ENCODE measurements around the gene MAP4.

MAP4 gene

GRCh38 chr3:47961815-47962606 is 54.2 kb downstream of the MAP4 start:
- no peak for DNase-seq (ENCODE audit: low read depth)

DNA sequence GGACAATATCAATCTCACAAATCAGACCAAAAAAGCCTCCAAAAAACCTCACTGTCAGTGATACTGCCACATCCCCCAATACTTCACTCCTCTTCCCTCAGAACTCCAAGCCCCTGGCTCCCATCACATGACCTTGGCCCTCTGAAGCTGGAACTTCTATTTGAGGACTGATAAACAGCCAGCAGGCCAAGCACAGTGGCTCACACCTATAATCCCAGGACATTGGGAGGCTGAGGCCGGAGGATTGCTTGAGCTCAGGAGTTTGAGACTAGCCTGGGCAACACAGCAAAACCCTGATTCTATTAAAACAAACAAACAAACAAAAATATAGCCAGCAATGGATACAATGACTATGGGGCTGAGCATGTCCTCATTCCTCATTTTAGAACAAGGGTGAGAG is 55.2 kb downstream of the MAP4 start:
- no peak for DNase-seq (ENCODE audit: low read depth)

DNA sequence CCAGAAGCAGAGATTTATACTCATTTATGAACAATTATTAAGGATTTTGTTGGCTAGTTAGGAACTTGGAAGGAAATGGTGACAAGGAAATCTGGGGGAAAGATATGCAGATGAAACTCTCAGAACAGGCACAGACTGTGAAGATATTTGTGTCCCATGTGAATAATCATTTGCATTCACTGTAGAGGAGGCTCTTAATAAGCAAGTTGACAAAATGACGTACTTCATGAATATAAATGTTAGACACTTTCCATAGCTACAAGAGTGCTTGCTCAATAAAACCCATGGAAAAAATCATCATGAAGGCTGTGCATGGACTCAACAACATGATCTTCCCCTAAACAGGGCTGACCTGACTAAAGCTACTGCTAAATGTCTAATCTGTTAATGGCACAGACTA is 59.7 kb downstream of the MAP4 start:
- DNase-seq (ENCODE audit: low read depth) = no peak

- no peak for DNase-seq (ENCODE audit: low read depth)
Observed at GRCh38 chr3:47954567-47954966, 61.6 kb downstream of the MAP4 start.

- no peak for DNase-seq (ENCODE audit: low read depth)
Observed at GRCh38 chr3:47950453-47951169, 65.6 kb downstream of the MAP4 start.

- DNase-seq (ENCODE audit: low read depth) = no peak
Observed at GRCh38 chr3:47949979-47950378, 66.2 kb downstream of the MAP4 start.

- no peak for DNase-seq (ENCODE audit: low read depth)
Observed at GRCh38 chr3:47940232-47940631, 76.0 kb downstream of the MAP4 start.

DNA sequence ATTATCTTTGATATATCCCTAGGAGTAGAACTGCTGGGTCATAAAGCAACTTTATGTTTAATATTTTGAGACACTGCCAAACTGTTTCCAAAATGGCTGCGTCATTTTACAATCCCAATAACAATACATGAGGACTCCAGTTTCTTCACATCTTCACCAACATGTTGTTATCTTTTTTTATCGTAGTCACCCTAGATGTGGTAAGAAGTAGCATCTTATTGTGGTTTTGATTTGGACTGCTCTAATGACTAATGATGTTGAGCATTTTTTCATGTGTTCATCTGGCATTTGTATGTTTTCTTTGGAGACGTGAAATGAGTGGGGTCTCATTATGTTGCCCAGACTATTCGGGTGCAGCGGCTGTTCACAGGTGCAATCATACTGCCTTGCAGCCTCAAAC is 83.8 kb downstream of the MAP4 start:
- no peak for DNase-seq (ENCODE audit: low read depth)

GRCh38 chr3:47930979-47931378 is 85.2 kb downstream of the MAP4 start:
- no peak for DNase-seq (ENCODE audit: low read depth)

- DNase-seq (ENCODE audit: low read depth) = no peak
Observed at GRCh38 chr3:47916696-47917095, 99.5 kb downstream of the MAP4 start.

DNA sequence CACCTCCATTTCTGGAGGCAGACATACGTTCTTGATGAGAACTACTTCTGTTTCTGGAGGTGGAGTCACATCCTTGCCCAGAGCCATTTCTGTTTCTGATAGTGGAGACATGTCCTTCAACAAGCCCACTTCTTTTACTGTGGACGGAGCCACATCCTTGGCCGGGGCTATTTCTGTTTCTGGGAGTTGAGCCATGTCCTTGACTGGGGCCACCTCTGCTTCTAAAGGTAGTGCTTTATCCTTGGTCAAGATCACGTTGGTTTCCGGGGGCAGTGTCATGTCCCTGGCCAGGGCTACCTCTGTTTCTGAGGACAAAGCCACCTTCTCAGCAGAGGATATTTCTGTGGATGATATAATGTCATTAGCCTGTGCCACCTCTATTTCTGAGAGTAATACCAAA is 100.0 kb downstream of the MAP4 start:
- no peak for DNase-seq (ENCODE audit: low read depth)

GRCh38 chr3:47912006-47912504 is 104.2 kb downstream of the MAP4 start:
- DNase-seq (ENCODE audit: low read depth) = no peak

DNA sequence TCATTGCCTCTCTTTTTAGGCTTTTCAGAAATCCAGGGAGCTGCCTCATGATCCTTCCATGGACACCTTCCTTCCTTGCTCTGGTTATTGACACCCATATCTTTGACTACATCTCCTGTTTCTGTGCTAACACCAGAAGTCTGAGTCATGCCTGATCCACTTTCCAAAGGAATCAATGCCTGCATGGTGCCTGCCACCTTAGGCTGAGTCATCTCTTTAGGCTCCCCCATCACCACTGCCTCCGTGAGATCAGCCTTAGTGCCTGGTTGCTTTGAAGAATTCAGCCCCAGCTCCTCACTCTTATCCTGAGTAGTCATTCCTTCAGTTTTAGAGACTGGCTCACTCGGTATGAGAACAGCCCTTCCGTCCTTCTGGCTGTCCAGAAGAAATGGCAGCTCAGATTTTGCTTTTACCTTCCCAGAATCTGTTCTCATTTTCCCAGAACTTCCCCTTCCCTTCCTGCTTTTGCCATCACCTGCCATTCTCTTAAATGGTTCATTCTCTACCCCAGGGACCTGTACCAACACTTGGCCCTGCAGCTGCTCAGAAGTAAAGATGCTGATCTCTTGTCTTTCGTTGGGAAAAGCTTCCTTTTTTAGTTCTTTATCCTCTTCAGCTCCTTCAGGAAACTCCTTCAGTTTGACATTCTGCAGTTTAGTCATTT is 105.3 kb downstream of the MAP4 start:
- DNase-seq (ENCODE audit: low read depth) = peak; percentile 69

- DNase-seq (ENCODE audit: low read depth) = no peak
Observed at GRCh38 chr3:47910233-47910632, 106.0 kb downstream of the MAP4 start.

DNA sequence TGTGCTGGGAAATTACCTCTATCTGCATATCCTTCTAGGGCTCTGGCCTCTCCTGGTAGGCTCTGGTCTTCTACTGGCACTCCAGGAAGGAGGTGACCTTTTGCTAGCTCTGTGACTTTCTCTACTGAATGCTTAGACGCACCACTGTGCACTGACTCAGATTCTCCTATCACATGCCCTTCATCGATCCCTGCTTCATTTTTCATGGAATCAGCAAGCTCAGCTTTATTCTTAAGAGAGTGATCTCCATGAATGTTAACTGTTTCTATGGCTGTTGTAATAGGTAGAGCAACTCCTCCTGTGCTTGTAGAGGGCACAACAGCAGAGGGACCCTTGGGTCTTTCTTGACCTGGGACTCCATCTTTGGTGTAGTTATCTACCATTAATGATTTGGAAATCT is 106.6 kb downstream of the MAP4 start:
- DNase-seq (ENCODE audit: low read depth) = no peak

GRCh38 chr3:47908744-47909143 is 107.5 kb downstream of the MAP4 start:
- DNase-seq (ENCODE audit: low read depth) = no peak

DNA sequence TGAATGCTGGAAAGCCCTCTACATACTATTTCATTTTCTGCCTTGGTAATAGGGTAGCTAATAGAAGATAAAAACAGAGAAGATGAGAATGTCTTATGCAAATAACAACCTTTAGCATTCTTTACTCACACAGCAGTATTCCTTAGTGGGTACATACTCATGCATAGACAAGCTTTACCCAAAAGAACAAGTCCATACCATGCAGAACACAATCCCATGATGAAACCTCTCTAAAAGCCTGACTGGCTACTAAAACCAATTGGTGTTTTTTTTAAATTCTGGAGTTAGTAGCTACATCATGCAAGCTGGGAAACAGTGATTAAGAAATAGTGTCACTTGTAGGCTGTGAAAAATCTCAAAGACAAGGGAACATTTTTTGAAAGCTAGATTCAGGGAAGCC is 108.4 kb downstream of the MAP4 start:
- DNase-seq (ENCODE audit: low read depth) = no peak

DNA sequence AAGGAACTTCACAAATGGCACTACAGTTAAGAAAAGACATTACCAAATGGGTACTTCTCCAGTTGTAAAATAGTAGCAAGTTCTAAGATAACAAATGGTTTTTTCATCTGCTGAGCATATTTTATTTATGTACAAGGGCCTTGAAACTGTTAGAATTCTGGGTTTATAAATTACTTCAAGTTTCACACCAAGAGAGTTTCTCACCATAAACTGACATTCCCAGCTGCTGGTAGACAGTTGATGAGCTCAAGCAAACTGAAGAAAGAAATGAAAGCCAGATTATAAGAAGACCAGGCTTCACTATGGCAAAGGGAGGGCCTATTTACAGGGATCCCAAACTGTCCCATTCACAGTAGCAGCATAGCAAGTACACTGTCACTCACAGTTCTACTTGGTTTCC is 113.5 kb downstream of the MAP4 start:
- DNase-seq (ENCODE audit: low read depth) = no peak

- DNase-seq (ENCODE audit: low read depth) = no peak
Observed at GRCh38 chr3:47901280-47901833, 114.9 kb downstream of the MAP4 start.

DNA sequence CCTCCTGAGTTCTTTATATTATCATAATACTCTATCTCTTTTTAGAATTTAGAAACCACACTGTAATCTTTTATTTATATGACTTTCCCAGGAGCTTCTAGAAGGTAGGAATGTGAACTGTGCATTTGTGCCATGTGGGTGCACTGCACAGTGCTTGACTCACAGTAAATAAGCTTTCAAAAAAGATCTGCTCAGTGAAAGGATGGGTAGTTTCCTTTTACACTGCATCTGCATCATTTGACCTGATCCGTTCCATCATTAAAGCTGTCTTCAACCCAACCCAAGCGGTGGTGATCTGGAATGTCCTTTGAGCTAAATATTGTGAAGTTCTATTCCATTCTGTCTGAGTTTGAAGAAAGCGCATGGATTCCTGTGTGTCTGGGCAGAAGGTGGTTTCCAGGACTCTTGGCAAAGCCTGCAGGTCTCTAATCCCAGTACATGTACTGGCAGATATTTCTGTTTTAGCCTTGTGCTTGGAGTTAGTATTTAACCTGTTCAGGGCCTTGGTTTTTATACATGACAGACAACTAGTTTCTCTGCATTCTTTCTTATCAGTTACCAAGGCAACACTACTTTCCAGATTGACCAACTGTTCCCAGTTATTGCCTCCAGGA is 116.6 kb downstream of the MAP4 start:
- no peak for DNase-seq (ENCODE audit: low read depth)

DNA sequence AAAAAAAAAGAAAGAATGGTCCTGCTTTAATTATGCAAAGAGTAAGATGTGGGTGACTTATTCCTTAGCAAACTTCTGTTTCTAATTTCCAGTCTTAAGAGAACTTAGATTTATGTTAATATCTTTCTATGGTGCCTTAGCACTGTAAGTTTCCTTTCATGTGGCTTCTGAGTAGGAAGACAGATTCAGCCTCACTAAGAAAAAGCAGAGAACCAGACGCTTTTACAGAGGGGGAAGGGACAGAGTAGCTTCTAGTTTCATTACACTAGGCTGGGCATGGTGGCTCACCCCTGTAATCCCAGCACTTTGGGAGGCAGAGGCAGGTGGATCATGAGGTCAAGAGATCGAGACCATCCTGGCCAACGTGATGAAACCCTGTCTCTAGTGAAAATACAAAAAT is 118.3 kb downstream of the MAP4 start:
- DNase-seq (ENCODE audit: low read depth) = no peak

DNA sequence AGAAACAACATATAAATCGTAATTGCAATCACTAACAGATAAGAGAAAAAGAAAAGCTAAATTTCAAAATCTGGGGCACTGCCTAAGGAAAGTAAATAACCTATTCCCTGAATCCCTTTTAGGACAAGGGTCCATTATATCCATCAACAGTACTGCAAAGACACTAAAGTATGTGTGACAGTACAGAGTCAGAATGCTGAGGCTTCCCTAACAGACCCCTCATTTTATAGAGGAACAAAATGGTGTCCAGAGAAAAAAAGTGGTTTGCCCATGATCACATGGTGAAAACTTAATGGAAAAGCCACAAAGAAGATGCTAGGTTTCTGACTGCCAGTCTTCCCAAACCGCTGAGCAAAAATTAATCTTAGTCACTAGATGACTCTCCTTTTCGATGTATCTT is 119.5 kb downstream of the MAP4 start:
- no peak for DNase-seq (ENCODE audit: low read depth)

All from GM04503 (cell line).